GM12892 (cell line): ENCODE measurements around the gene LTB.
"Not testable (repeated sequence)": the region's sequence is repeated elsewhere in the genome, so short reads cannot be mapped to it uniquely, and the experiment has no call there.

Source experiments
- DNase-seq: peaks from one replicate; pipeline ENCODE4 v3.0.0; 2011; ENCODE audit not compliant: insufficient read length
- FAIRE-seq: peaks from 2 replicates; lab custom pipeline; 2011; peaks lifted over from hg19 to GRCh38; lab: Jason Lieb, UNC
- POLR2A ChIP-seq: IDR thresholded peaks from 2 replicates; pipeline ENCODE4 v1.6.1; 2011; ENCODE audit warnings: low read depth, low read length, control low read depth
- POLR2AphosphoS5 ChIP-seq: IDR thresholded peaks from 2 replicates; pipeline ENCODE4 v1.6.1; 2011; ENCODE audit warnings: low read depth, low read length, control low read depth
- TAF1 ChIP-seq: IDR thresholded peaks from 2 replicates; pipeline ENCODE4 v1.6.1; 2011; ENCODE audit warnings: low read depth, mild to moderate bottlenecking, control low read depth, low read length, borderline replicate concordance

The LTB gene

GRCh38 chr6:31557443-31558317 lies 24.5 kb downstream of the LTB start:
- FAIRE-seq (peak; percentile 9), DNase-seq (no peak)
- no peak for TF ChIP-seq POLR2A
- no peak for TF ChIP-seq TAF1
- no peak for TF ChIP-seq POLR2AphosphoS5

- DNase-seq (no peak), FAIRE-seq (peak; percentile 69)
- TF ChIP-seq POLR2AphosphoS5 (no peak), TAF1 (no peak), POLR2A (no peak)
Measured at GRCh38 chr6:31556307-31556706, 25.9 kb downstream of the LTB start.

GRCh38 chr6:31551371-31551770 lies 30.9 kb downstream of the LTB start:
- FAIRE-seq: peak; percentile 62
- not testable (repeated sequence) for DNase-seq

- TF ChIP-seq POLR2AphosphoS5 (no peak), TAF1 (no peak), POLR2A (no peak)
- DNase-seq (no peak), FAIRE-seq (no peak)
Measured at GRCh38 chr6:31548544-31548873, 33.7 kb downstream of the LTB start.

GRCh38 chr6:31547727-31548543 lies 34.3 kb downstream of the LTB start:
- 0 out of 2 replicates have a peak, but pooled peaks have one; percentile 3 for TF ChIP-seq POLR2AphosphoS5
- no peak for TF ChIP-seq TAF1
- FAIRE-seq: no peak
- no peak for DNase-seq

DNA sequence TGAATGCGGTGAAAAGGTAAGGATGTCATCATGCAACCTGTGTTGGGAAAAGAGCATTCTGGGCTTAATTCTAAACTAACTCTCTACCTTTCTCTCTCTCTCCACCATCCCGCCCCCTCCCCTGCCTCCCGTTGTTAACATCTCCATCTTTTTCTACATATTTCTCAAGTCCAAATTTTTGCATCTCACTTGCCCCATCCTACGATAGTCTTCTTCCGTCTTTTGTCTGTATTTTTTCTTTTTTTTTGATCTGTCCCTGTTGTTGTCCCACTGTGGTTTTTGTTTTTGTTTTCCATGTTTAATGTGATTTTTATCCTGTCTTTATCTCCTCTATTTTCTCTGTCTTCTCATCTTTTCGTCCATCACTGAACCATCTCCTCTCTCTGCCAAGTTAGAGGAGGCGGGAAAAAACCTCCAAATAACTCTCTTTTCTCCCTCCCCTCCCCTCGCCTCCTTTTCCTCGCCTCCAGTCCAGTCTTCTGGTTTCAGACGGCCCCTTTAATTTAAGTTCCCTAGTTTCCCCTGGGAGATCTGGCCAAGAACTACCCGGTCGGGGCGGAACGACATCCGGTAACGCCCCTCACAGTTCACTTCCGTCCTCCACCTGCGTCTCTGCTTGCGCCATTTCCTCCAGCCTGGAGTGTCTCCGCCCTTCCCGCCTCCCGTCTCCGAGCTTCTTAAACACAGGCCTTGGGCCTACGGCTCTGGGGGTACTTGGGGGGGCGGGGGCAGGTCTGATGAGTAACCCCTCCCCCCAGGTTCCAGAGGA lies 35.1 kb downstream of the LTB start, which contains the start of gene NFKBIL1:
TSS of gene NFKBIL1 (plus strand) at position 651 of the 769 bp plus-strand sequence. CDS start at position 738, 87 bp downstream.
- FAIRE-seq (peak; percentile 96), DNase-seq (peak; percentile 80)
- TF ChIP-seq POLR2AphosphoS5 (peak; percentile 43; the same call in 1 of the 2 replicates), POLR2A (peak; percentile 29; the same call in 1 of the 2 replicates), TAF1 (no peak; the same call in 1 of the 2 replicates)

GRCh38 chr6:31546339-31546957 lies 35.8 kb downstream of the LTB start, which contains the start of gene ATP6V1G2:
Gene ATP6V1G2 (minus strand): TSS chr6:31546608. CDS start chr6:31546559, 49 bp downstream.
- FAIRE-seq: peak; percentile 92
- TF ChIP-seq POLR2AphosphoS5 (no peak), TAF1 (no peak)
- DNase-seq: no peak

- TF ChIP-seq POLR2A (no peak), TAF1 (no peak), POLR2AphosphoS5 (no peak)
- FAIRE-seq (no peak), DNase-seq (no peak)
Measured at GRCh38 chr6:31545291-31545690, 36.9 kb downstream of the LTB start.

DNA sequence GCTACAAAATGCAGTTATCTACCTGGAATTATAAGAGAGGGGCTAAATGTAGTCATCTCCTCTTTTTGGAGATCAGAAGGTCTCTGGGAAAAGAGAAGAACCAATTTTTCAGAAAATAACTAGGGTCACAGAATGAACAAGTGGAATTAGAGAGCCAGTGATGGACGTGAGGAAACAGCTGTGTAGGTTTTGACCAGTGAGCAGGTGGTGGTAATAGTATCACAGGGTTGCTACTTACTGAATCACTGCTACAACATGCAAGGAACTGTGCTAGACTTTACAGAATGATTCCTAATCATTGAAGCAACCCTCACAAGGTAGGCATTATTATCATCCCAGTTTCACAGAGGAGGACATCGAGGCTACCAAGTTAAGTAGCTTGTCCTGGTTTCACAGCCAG lies 37.5 kb downstream of the LTB start:
- no peak for FAIRE-seq
- no peak for DNase-seq
- TF ChIP-seq POLR2AphosphoS5 (no peak), TAF1 (no peak), POLR2A (no peak)

DNA sequence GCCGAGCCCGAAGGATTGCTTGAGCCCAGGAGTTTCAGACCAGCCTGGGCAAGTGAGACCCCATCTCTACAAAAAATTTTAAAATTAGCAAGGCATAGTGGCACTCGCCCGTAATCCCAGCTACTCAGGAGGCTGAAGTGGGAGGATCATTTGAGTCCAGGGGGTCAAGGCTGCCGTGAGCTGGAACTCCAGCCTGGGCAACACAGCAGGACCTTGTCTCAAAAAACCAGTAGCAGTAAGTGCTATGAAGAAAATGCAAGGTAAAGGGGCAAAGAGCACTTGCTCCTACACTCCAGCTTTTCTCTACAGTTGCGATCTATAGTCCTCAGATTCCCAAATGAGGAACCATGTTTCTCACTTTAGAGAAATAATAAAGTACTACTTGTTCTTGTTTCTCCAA lies 38.6 kb downstream of the LTB start:
- TF ChIP-seq TAF1 (no peak), POLR2AphosphoS5 (no peak), POLR2A (no peak)
- no peak for DNase-seq
- FAIRE-seq: no peak
